IMR-90 (cell line): ENCODE measurements around the gene RRP36. TPM values are rescaled to one million over a fixed set of nuclear protein-coding genes. Genes with fewer than 3 reads are reported as not detected.

Experiments used
- ATAC-seq: fragments of 200-7000 bp; cut with Tn5 transposase; 2 replicates; pipeline ENCODE4 v1.9.1; 2020; ENCODE audit warnings: low read depth, mild to moderate bottlenecking, moderate library complexity
- BruUV-seq: library from RNA; stranded (reverse); fragments of 400-500 nt; replicated peaks from 2 replicates; lab custom pipeline; 2021; lab: Mats Ljungman, UMichigan
- CTCF ChIA-PET: fragments of 300-600 bp; formaldehyde crosslinking; extraction: SDS; loops from one replicate; lab custom pipeline; 2021; ENCODE audit warnings: antibody characterized with exemption; lab: Yijun Ruan, JAX
- POLR2A ChIA-PET: fragments of 300-600 bp; sonication (Branson Sonifier 250); formaldehyde crosslinking; loops from one replicate; lab custom pipeline; 2022; ENCODE audit warnings: antibody characterized with exemption; ENCODE audit not compliant: unreplicated experiment; lab: Charles Lee
- DNase-seq: peaks from one replicate; pipeline ENCODE4 v3.0.0; 2013
- H2AFZ ChIP-seq: replicated peaks from 2 replicates; pipeline ENCODE3; 2013; ENCODE audit warnings: low read length, mild to moderate bottlenecking; ENCODE audit not compliant: poor library complexity
- H2AK5ac ChIP-seq: 2 replicates; pipeline ENCODE4 v1.6.1; 2013; ENCODE audit warnings: low read depth, low read length, inconsistent platforms
- H2AK9ac ChIP-seq: replicated peaks from 2 replicates; pipeline ENCODE3; 2013; ENCODE audit warnings: mild to moderate bottlenecking, low read depth, low read length, moderate library complexity; ENCODE audit not compliant: poor library complexity
- H2BK120ac ChIP-seq: 2 replicates; pipeline ENCODE4 v1.6.1; 2013; ENCODE audit warnings: low read depth, low read length, inconsistent platforms
- H2BK15ac ChIP-seq: 3 replicates; pipeline ENCODE4 v1.6.1; 2013; ENCODE audit warnings: low read depth, low read length, inconsistent platforms
- H2BK20ac ChIP-seq: 2 replicates; pipeline ENCODE4 v1.6.1; 2013; ENCODE audit warnings: low read depth, mild to moderate bottlenecking, inconsistent platforms, low read length, moderate library complexity
- H2BK5ac ChIP-seq: 2 replicates; pipeline ENCODE4 v1.6.1; 2013; ENCODE audit warnings: mild to moderate bottlenecking, low read depth, low read length, inconsistent platforms; ENCODE audit not compliant: poor library complexity, severe bottlenecking
- H3K14ac ChIP-seq: replicated peaks from 2 replicates; pipeline ENCODE4 v1.6.1; 2013; ENCODE audit warnings: low read depth, low read length, inconsistent platforms
- H3K18ac ChIP-seq: 2 replicates; pipeline ENCODE4 v1.6.1; 2013; ENCODE audit warnings: low read depth, low read length, control low read depth
- H3K23ac ChIP-seq: 2 replicates; pipeline ENCODE4 v1.6.1; 2013; ENCODE audit warnings: low read depth, low read length, inconsistent platforms
- H3K27ac ChIP-seq: 2 replicates; pipeline ENCODE4 v1.5.1; 2013; ENCODE audit warnings: mild to moderate bottlenecking, control low read depth, low read length; ENCODE audit not compliant: insufficient read depth
- H3K27me3 ChIP-seq: 2 replicates; pipeline ENCODE4 v1.6.1; 2013; ENCODE audit warnings: low read length; ENCODE audit not compliant: control insufficient read depth, insufficient read depth
- H3K36me3 ChIP-seq: 2 replicates; pipeline ENCODE4 v1.6.1; 2013; ENCODE audit warnings: low read length, mixed read lengths; ENCODE audit not compliant: control insufficient read depth, insufficient read depth
- H3K4ac ChIP-seq: 2 replicates; pipeline ENCODE4 v1.6.1; 2013; ENCODE audit warnings: low read depth, low read length, inconsistent platforms
- H3K4me1 ChIP-seq: 2 replicates; pipeline ENCODE4 v1.6.1; 2013; ENCODE audit warnings: low read length, mixed read lengths; ENCODE audit not compliant: control insufficient read depth, insufficient read depth
- H3K4me2 ChIP-seq: 2 replicates; pipeline ENCODE4 v1.6.1; 2013; ENCODE audit warnings: low read depth, mild to moderate bottlenecking, control low read depth, low read length, moderate library complexity
- H3K4me3 ChIP-seq: 2 replicates; pipeline ENCODE4 v1.5.1; 2013; ENCODE audit warnings: low read depth, mild to moderate bottlenecking, control low read depth, low read length, moderate library complexity; ENCODE audit not compliant: insufficient read depth
- H3K56ac ChIP-seq: 2 replicates; pipeline ENCODE4 v1.6.1; 2013; ENCODE audit warnings: low read length, inconsistent platforms; ENCODE audit not compliant: insufficient read depth; ENCODE audit errors: extremely low read depth
- H3K79me1 ChIP-seq, 2 experiments: 2 replicates each; pipeline ENCODE4 v1.6.1; 2013; ENCODE audit warnings: low read length in 2 of 2, inconsistent platforms in 1 of 2, low read depth in 1 of 2
- H3K9ac ChIP-seq: 2 replicates; pipeline ENCODE4 v1.6.1; 2013; ENCODE audit warnings: low read depth, low read length, control low read depth
- H3K9me1 ChIP-seq: 2 replicates; pipeline ENCODE4 v1.6.1; 2013; ENCODE audit warnings: low read length, inconsistent platforms; ENCODE audit not compliant: insufficient read depth
- H3K9me3 ChIP-seq: 2 replicates; pipeline ENCODE4 v1.6.1; 2013; ENCODE audit warnings: low read length; ENCODE audit not compliant: control insufficient read depth, insufficient read depth
- H4K20me1 ChIP-seq: 2 replicates; pipeline ENCODE4 v1.6.1; 2013; ENCODE audit warnings: low read length, inconsistent platforms; ENCODE audit not compliant: insufficient read depth
- H4K5ac ChIP-seq: 2 replicates; pipeline ENCODE4 v1.6.1; 2013; ENCODE audit warnings: mild to moderate bottlenecking, low read depth, low read length, control low read depth
- H4K8ac ChIP-seq, 2 experiments: 2 replicates each; pipeline ENCODE4 v1.6.1; 2013; ENCODE audit warnings: low read depth in 2 of 2, low read length in 2 of 2, control low read depth in 1 of 2, inconsistent platforms in 1 of 2
- H4K91ac ChIP-seq: 2 replicates; pipeline ENCODE4 v1.6.1; 2013; ENCODE audit warnings: low read depth, low read length, inconsistent platforms; ENCODE audit not compliant: insufficient read depth
- CEBPB ChIP-seq: IDR thresholded peaks from 2 replicates; pipeline ENCODE4 v1.6.1; 2012; ENCODE audit warnings: low read depth, low read length, improper control_type of control experiment
- CTCF ChIP-seq: conservative IDR thresholded peaks from 2 replicates; pipeline ENCODE4 v1.5.1; 2012; ENCODE audit warnings: mild to moderate bottlenecking, low read depth, low read length, improper control_type of control experiment
- RAD21 ChIP-seq: IDR thresholded peaks from 2 replicates; pipeline ENCODE4 v1.6.1; 2012; ENCODE audit warnings: low read length, improper control_type of control experiment
- RCOR1 ChIP-seq: IDR thresholded peaks from 2 replicates; pipeline ENCODE4 v1.6.1; 2012; ENCODE audit warnings: mild to moderate bottlenecking, low read length, improper control_type of control experiment; ENCODE audit not compliant: insufficient replicate concordance
- RFX5 ChIP-seq: IDR thresholded peaks from 2 replicates; pipeline ENCODE4 v1.8.0; 2012; ENCODE audit warnings: low read depth, mild to moderate bottlenecking, low read length, moderate library complexity
- USF2 ChIP-seq: fragments of 150-350 bp; IDR thresholded peaks from 2 replicates; pipeline ENCODE4 v1.6.1; 2017; ENCODE audit warnings: mild to moderate bottlenecking, antibody characterized with exemption, low read length, low read depth
- WGBS, 2 experiments: methylation state at CpG; one replicate each; pipeline versions ENCODE4 v1.1.5 to v1.1.7; 2013; ENCODE audit warnings: missing lambda C conversion rate in 2 of 2; ENCODE audit not compliant: insufficient read length in 1 of 2; ENCODE audit errors: extremely low coverage in 2 of 2; 5-methylcytosine and 5-hydroxymethylcytosine counted together
- dilution Hi-C: fragments of 300-500 bp; cut with HindIII; formaldehyde crosslinking; loops from one replicate; pipeline ENCODE4 v1.14.3; 2018; ENCODE audit warnings: low sequenced_read_pairs; ENCODE audit not compliant: unreplicated experiment
- in situ Hi-C: fragments of 300-500 bp; cut with MboI; formaldehyde crosslinking; loops from 3 replicates; pipeline ENCODE4 v1.14.3; 2019; ENCODE audit warnings: low sequenced_read_pairs, inconsistent platforms, mixed read lengths
- intact Hi-C: fragments of 100-400 bp; cut with micrococcal nuclease; formaldehyde crosslinking; loops from 2 replicates; pipeline ENCODE4 v1.10.0; 2022
- polyA plus RNA-seq, 3 experiments: library from polyadenylated mRNA; depleted of rRNA; stranded (reverse); fragments of >200 nt; gene quantifications; 2 replicates each; pipeline ENCODE4 v1.2.3, GENCODE V29; 2012; ENCODE audit warnings: low replicate concordance in 1 of 3
- total RNA-seq: library from RNA; depleted of rRNA; stranded (reverse); fragments of >200 nt; gene quantifications from 2 replicates; pipeline ENCODE4 v1.2.3, GENCODE V29; 2012

Gene RRP36
- total and polyA plus RNA-seq, 2 of the 4 experiments (the other 2 are of a cell fraction) = 54.3 to 106 TPM

- TF ChIP-seq RFX5 = no peak
- no peak for TF ChIP-seq RCOR1
- TF ChIP-seq CEBPB = no peak
- no peak for TF ChIP-seq USF2
- TF ChIP-seq RAD21 = no peak
These were observed 49.6 kb upstream of the RRP36 start (continued) for GRCh38 chr6:42971746-42972327.

DNA sequence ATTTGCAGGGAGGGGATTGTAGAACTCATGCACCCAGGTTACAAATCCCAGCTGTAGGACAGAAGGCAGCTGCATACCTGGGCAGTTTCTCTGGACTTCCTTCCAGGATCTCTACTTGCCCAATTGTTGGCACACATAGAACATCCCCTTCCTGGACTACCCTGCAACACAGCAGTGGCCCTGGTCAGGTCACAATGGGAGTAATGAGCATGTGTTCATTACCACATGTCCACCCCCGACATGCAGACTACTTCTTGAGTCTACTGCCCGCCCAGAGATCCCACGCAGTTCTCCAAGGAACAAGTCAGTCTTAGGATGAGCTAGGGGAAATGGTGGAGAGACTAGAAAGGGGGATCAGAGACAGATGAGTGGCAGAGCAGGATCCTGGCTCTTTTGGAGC is 47.5 kb upstream of the RRP36 start:
- no peak overlapping the region for H3K9ac ChIP-seq
- H2AK9ac ChIP-seq = no peak overlapping the region
- WGBS, 2 experiments = no CpG with 5 or more reads among the region's 3 CpGs
- no peak overlapping the region for H3K56ac ChIP-seq
- DNase-seq = no peak
- H3K27me3 ChIP-seq = no peaks in the 10 kb centered on the region
- H3K14ac ChIP-seq = no peak overlapping the region
- CTCF ChIA-PET = no interaction called here
- H2AFZ ChIP-seq = no peak overlapping the region
- H3K4me1 ChIP-seq = peaks cover 10% of the 10 kb centered on the region
- H3K4me3 ChIP-seq = no peak overlapping the region
- H3K9me3 ChIP-seq = no peaks in the 10 kb centered on the region
- H3K79me1 ChIP-seq = peaks cover 13 to 57% of the 10 kb centered on the region in 2 experiments
- no peak overlapping the region for H3K18ac ChIP-seq
- TF ChIP-seq RAD21 (no peak), CTCF (no peak)
- H2BK20ac ChIP-seq = no peak overlapping the region
- H4K5ac ChIP-seq = no peak overlapping the region
- H4K91ac ChIP-seq = no peak overlapping the region
- intact Hi-C loops (no loop called here), in situ Hi-C loops (no loop called here), dilution Hi-C loops (no loop called here)
- no peak overlapping the region for H2BK15ac ChIP-seq
- H4K8ac ChIP-seq = no peak overlapping the region
- H3K27ac ChIP-seq = no peak overlapping the region
- H3K9me1 ChIP-seq = peaks cover 29% of the 10 kb centered on the region
- POLR2A ChIA-PET = no interaction called here
- H3K36me3 ChIP-seq = peaks cover 15% of the 10 kb centered on the region
- H4K20me1 ChIP-seq = peaks cover 14% of the 10 kb centered on the region; the same call in 1 of the 2 replicates
- ATAC-seq = no peak
- BruUV-seq = no TSS peak
- no peak overlapping the region for H3K23ac ChIP-seq
- H3K4me2 ChIP-seq = no peak overlapping the region
- no peak overlapping the region for H2AK5ac ChIP-seq
- no peak overlapping the region for H2BK120ac ChIP-seq
- no peak overlapping the region for H3K4ac ChIP-seq
- no peak overlapping the region for H2BK5ac ChIP-seq
